H1 (cell line): ENCODE results near the gene NRTN. TPM values are rescaled to one million over a fixed set of nuclear protein-coding genes. Genes with fewer than 3 reads are reported as not detected.

Experiments
- GABPA ChIP-seq: IDR thresholded peaks from 2 replicates; pipeline ENCODE4 v1.6.1; 2011; ENCODE audit warnings: mild to moderate bottlenecking, low read length, moderate library complexity, borderline replicate concordance; ENCODE audit not compliant: insufficient read depth
- KDM4A ChIP-seq: IDR thresholded peaks from one replicate; pipeline ENCODE4 v1.7.1; 2012; ENCODE audit warnings: low read depth, mild to moderate bottlenecking, moderate library complexity, low read length, inconsistent platforms; ENCODE audit not compliant: severe bottlenecking
- RFX5 ChIP-seq: IDR thresholded peaks from 2 replicates; pipeline ENCODE4 v1.6.1; 2011; ENCODE audit warnings: low read depth, low read length, improper control_type of control experiment, borderline replicate concordance
- RNF2 ChIP-seq: fragments of 200-900, 300-1000 bp; sonication (generic); IDR thresholded peaks from 2 replicates; pipeline ENCODE4 v1.7.1; 2016; ENCODE audit warnings: borderline replicate concordance, low read depth, mild to moderate bottlenecking, antibody characterized with exemption, low read length; ENCODE audit not compliant: poor library complexity, severe bottlenecking; ENCODE audit errors: missing control alignments
- polyA plus RNA-seq, 7 experiments: library from polyadenylated mRNA; depleted of rRNA in 3 of 7; stranded (reverse) in 5 of 7; unstranded in 2 of 7; fragments of >200 nt in 5 of 7; fragments of 200-250 nt in 2 of 7; gene quantifications; 1 replicate in 5 of 7; 2 replicates in 1 of 7; 4 replicates in 1 of 7; pipeline versions ENCODE4 v1.2.1 to v1.2.3, GENCODE V29; 2011 to 2013; ENCODE audit warnings: missing spikeins in 2 of 7, mixed read lengths in 2 of 7
- total RNA-seq: library from RNA; stranded (reverse); fragmentation: NEBNext Ultra II Directional; extraction: Animal tissue kit (Norgen Biotek cat#: 25700); gene quantifications from 2 replicates; pipeline ENCODE4 v1.2.1, GENCODE V29; 2021
- TF ChIP-seq, protein P1 (sequence below), 3 experiments: IDR thresholded peaks; 1 replicate in 2 of 3; 2 replicates in 1 of 3; pipeline versions ENCODE4 v1.5.1 to v1.6.1; 2011; ENCODE audit warnings: low read length in 3 of 3, mild to moderate bottlenecking in 3 of 3, inconsistent platforms in 2 of 3, low read depth in 1 of 3, moderate library complexity in 1 of 3; ENCODE audit not compliant: insufficient read depth in 1 of 3; ENCODE audit errors: control extremely low read depth in 1 of 3
- TF ChIP-seq, protein P2 (sequence below): fragments of 300-600 bp; sonication (generic); IDR thresholded peaks from 2 replicates; pipeline ENCODE4 v1.7.1; 2012; ENCODE audit warnings: low read length, moderate library complexity, mild to moderate bottlenecking, inconsistent platforms; ENCODE audit not compliant: insufficient replicate concordance

NRTN gene
- total and polyA plus RNA-seq, 2 of the 8 experiments (the other 6 are each of a cell fraction or from before 2014, with no cell fraction given) = 3.9 to 5.3 TPM

- TF ChIP-seq KDM4A = no peak
- TF ChIP-seq, protein P1, sequence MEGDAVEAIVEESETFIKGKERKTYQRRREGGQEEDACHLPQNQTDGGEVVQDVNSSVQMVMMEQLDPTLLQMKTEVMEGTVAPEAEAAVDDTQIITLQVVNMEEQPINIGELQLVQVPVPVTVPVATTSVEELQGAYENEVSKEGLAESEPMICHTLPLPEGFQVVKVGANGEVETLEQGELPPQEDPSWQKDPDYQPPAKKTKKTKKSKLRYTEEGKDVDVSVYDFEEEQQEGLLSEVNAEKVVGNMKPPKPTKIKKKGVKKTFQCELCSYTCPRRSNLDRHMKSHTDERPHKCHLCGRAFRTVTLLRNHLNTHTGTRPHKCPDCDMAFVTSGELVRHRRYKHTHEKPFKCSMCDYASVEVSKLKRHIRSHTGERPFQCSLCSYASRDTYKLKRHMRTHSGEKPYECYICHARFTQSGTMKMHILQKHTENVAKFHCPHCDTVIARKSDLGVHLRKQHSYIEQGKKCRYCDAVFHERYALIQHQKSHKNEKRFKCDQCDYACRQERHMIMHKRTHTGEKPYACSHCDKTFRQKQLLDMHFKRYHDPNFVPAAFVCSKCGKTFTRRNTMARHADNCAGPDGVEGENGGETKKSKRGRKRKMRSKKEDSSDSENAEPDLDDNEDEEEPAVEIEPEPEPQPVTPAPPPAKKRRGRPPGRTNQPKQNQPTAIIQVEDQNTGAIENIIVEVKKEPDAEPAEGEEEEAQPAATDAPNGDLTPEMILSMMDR (IDR thresholded peaks at IDR 0.05; ENCODE audit: control extremely low read depth in 1 of 3, insufficient read depth in 1 of 3, low read depth in 1 of 3, low read length in 3 of 3) = no peak
- TF ChIP-seq, protein P2, sequence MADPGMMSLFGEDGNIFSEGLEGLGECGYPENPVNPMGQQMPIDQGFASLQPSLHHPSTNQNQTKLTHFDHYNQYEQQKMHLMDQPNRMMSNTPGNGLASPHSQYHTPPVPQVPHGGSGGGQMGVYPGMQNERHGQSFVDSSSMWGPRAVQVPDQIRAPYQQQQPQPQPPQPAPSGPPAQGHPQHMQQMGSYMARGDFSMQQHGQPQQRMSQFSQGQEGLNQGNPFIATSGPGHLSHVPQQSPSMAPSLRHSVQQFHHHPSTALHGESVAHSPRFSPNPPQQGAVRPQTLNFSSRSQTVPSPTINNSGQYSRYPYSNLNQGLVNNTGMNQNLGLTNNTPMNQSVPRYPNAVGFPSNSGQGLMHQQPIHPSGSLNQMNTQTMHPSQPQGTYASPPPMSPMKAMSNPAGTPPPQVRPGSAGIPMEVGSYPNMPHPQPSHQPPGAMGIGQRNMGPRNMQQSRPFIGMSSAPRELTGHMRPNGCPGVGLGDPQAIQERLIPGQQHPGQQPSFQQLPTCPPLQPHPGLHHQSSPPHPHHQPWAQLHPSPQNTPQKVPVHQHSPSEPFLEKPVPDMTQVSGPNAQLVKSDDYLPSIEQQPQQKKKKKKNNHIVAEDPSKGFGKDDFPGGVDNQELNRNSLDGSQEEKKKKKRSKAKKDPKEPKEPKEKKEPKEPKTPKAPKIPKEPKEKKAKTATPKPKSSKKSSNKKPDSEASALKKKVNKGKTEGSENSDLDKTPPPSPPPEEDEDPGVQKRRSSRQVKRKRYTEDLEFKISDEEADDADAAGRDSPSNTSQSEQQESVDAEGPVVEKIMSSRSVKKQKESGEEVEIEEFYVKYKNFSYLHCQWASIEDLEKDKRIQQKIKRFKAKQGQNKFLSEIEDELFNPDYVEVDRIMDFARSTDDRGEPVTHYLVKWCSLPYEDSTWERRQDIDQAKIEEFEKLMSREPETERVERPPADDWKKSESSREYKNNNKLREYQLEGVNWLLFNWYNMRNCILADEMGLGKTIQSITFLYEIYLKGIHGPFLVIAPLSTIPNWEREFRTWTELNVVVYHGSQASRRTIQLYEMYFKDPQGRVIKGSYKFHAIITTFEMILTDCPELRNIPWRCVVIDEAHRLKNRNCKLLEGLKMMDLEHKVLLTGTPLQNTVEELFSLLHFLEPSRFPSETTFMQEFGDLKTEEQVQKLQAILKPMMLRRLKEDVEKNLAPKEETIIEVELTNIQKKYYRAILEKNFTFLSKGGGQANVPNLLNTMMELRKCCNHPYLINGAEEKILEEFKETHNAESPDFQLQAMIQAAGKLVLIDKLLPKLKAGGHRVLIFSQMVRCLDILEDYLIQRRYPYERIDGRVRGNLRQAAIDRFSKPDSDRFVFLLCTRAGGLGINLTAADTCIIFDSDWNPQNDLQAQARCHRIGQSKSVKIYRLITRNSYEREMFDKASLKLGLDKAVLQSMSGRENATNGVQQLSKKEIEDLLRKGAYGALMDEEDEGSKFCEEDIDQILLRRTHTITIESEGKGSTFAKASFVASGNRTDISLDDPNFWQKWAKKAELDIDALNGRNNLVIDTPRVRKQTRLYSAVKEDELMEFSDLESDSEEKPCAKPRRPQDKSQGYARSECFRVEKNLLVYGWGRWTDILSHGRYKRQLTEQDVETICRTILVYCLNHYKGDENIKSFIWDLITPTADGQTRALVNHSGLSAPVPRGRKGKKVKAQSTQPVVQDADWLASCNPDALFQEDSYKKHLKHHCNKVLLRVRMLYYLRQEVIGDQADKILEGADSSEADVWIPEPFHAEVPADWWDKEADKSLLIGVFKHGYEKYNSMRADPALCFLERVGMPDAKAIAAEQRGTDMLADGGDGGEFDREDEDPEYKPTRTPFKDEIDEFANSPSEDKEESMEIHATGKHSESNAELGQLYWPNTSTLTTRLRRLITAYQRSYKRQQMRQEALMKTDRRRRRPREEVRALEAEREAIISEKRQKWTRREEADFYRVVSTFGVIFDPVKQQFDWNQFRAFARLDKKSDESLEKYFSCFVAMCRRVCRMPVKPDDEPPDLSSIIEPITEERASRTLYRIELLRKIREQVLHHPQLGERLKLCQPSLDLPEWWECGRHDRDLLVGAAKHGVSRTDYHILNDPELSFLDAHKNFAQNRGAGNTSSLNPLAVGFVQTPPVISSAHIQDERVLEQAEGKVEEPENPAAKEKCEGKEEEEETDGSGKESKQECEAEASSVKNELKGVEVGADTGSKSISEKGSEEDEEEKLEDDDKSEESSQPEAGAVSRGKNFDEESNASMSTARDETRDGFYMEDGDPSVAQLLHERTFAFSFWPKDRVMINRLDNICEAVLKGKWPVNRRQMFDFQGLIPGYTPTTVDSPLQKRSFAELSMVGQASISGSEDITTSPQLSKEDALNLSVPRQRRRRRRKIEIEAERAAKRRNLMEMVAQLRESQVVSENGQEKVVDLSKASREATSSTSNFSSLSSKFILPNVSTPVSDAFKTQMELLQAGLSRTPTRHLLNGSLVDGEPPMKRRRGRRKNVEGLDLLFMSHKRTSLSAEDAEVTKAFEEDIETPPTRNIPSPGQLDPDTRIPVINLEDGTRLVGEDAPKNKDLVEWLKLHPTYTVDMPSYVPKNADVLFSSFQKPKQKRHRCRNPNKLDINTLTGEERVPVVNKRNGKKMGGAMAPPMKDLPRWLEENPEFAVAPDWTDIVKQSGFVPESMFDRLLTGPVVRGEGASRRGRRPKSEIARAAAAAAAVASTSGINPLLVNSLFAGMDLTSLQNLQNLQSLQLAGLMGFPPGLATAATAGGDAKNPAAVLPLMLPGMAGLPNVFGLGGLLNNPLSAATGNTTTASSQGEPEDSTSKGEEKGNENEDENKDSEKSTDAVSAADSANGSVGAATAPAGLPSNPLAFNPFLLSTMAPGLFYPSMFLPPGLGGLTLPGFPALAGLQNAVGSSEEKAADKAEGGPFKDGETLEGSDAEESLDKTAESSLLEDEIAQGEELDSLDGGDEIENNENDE = no peak
- TF ChIP-seq GABPA = no peak
- no peak for TF ChIP-seq RNF2
- TF ChIP-seq RFX5 = no peak
Observed at GRCh38 chr19:5798244-5798643, 6.6 kb upstream of the NRTN start (continued).
